Right lobe of liver (tissue), 4 donors: ENCODE data around the gene DOK5.

Source experiments
- POLR2A ChIP-seq: fragments of 450-650 bp; IDR thresholded peaks from one replicate; pipeline ENCODE4 v1.6.1; 2017; ENCODE audit warnings: antibody characterized with exemption, mild to moderate bottlenecking
- TF ChIP-seq, protein P1 (sequence below), 4 donors: fragments of 200-600 bp in 3 of 4; fragments of 450-650 bp in 1 of 4; IDR thresholded peaks; one replicate each; pipeline versions ENCODE4 v1.5.1 to v1.8.0; 2016 to 2022; ENCODE audit warnings: antibody characterized with exemption in 4 of 4, mild to moderate bottlenecking in 2 of 4
- donor health status: DM: no; HTN: no; CAD: no.
- donor health status: DM: no; HTN: no; CAD: no.
- donor health status: DM: no; HTN: yes; CAD: no.

DNA sequence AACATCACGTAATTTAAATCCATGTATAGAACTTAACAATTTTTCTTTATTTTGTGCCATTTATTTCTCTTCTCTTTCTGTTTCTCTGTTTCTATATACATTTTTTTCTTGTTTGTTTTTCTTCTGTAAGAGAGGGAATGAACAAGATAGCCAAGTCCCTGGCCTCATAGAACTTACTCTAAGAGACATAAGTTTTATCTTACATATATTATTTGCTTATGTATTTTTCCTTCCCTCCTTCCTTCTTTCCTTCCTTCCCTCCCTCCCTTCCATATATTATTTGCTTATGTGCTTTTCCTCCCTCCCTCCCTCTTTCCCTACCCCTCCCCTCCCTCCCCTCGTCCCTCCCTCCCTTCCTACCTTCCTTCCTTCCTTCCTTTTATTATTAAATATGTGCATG, 13.0 kb downstream of the DOK5 start:
- TF ChIP-seq, protein P1, sequence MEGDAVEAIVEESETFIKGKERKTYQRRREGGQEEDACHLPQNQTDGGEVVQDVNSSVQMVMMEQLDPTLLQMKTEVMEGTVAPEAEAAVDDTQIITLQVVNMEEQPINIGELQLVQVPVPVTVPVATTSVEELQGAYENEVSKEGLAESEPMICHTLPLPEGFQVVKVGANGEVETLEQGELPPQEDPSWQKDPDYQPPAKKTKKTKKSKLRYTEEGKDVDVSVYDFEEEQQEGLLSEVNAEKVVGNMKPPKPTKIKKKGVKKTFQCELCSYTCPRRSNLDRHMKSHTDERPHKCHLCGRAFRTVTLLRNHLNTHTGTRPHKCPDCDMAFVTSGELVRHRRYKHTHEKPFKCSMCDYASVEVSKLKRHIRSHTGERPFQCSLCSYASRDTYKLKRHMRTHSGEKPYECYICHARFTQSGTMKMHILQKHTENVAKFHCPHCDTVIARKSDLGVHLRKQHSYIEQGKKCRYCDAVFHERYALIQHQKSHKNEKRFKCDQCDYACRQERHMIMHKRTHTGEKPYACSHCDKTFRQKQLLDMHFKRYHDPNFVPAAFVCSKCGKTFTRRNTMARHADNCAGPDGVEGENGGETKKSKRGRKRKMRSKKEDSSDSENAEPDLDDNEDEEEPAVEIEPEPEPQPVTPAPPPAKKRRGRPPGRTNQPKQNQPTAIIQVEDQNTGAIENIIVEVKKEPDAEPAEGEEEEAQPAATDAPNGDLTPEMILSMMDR (IDR thresholded peaks at IDR 0.05): no peak
- no peak for TF ChIP-seq POLR2A
